ENCODE results near the gene LRRC4C. TPM values are rescaled to one million over a fixed set of nuclear protein-coding genes. Genes with fewer than 3 reads are reported as not detected.

The LRRC4C gene
- total RNA-seq, 2 experiments from 2014 or later = not detected

GRCh38 chr11:40162901-40163883 lies 1296.3 kb downstream of the LRRC4C start:
- Histone ChIP-seq H3K36me3 (ENCODE audit: insufficient read depth, low read length) (no peaks in the 10 kb centered on the region), H3K4me3 (ENCODE audit: low read length) (no peak overlapping the region), H3K4me1 (ENCODE audit: insufficient read depth, low read length) (no peaks in the 10 kb centered on the region), H3K9me3 (ENCODE audit: control insufficient read depth in 1 of 2, insufficient read depth in 1 of 2, low read length in 2 of 2) (peaks cover 6 to 13% of the 10 kb centered on the region in 2 experiments), H3K27ac (ENCODE audit: low read depth in 1 of 2, low read length in 2 of 2) (no peak overlapping the region), H3K27me3 (ENCODE audit: control insufficient read depth in 1 of 2, insufficient read depth in 2 of 2, low read length in 2 of 2) (no peaks in the 10 kb centered on the region)
- no peaks in the 10 kb centered on the region for H3K4me1 Mint-ChIP-seq (ENCODE audit: low read depth)
- CTCF ChIA-PET = no interaction called here
- ATAC-seq (ENCODE audit: poor library complexity) = no peak
- intact Hi-C loops (cut with DNase I, micrococcal nuclease) = no loop called here
- POLR2A ChIA-PET = no interaction called here
- no peak for DNase-seq
- no peak overlapping the region for H3K4me3 Mint-ChIP-seq
- no peaks in the 10 kb centered on the region for H3K36me3 Mint-ChIP-seq (ENCODE audit: low read depth)
- no peak overlapping the region for H3K27ac Mint-ChIP-seq
- H3K9me3 Mint-ChIP-seq = peaks cover 7% of the 10 kb centered on the region
- H3K27me3 Mint-ChIP-seq = no peaks in the 10 kb centered on the region
- TF ChIP-seq CTCF (IDR thresholded peaks at IDR 0.05) = no peak

- CTCF ChIA-PET = no interaction called here
- intact Hi-C loops (cut with DNase I, micrococcal nuclease) = no loop called here
- H3K27ac ChIP-seq (ENCODE audit: low read depth in 1 of 2, low read length in 2 of 2) = no peak overlapping the region
Measured at GRCh38 chr11:40161854-40162410, 1297.5 kb downstream of the LRRC4C start.

GRCh38 chr11:40160418-40160817 lies 1299.0 kb downstream of the LRRC4C start:
- no peak overlapping the region for H3K4me3 ChIP-seq (ENCODE audit: low read length)
- DNase-seq (no peak), ATAC-seq (ENCODE audit: poor library complexity) (no peak)
- peaks cover 6% of the 10 kb centered on the region in 2 experiments for H3K9me3 ChIP-seq (ENCODE audit: control insufficient read depth in 1 of 2, insufficient read depth in 1 of 2, low read length in 2 of 2)
- TF ChIP-seq CTCF (IDR thresholded peaks at IDR 0.05) = no peak
- H3K9me3 Mint-ChIP-seq = peaks cover 20% of the 10 kb centered on the region
- no peaks in the 10 kb centered on the region for H3K4me1 ChIP-seq (ENCODE audit: insufficient read depth, low read length)
- no peaks in the 10 kb centered on the region for H3K36me3 ChIP-seq (ENCODE audit: insufficient read depth, low read length)
- CTCF ChIA-PET = no interaction called here
- intact Hi-C loops (cut with DNase I, micrococcal nuclease) = no loop called here
- no peak overlapping the region for H3K27ac ChIP-seq (ENCODE audit: low read depth in 1 of 2, low read length in 2 of 2)
- no peaks in the 10 kb centered on the region for H3K27me3 Mint-ChIP-seq
- H3K4me1 Mint-ChIP-seq (ENCODE audit: low read depth) = no peaks in the 10 kb centered on the region
- no peaks in the 10 kb centered on the region for H3K36me3 Mint-ChIP-seq (ENCODE audit: low read depth)
- POLR2A ChIA-PET = no interaction called here
- H3K27me3 ChIP-seq (ENCODE audit: control insufficient read depth in 1 of 2, insufficient read depth in 2 of 2, low read length in 2 of 2) = no peaks in the 10 kb centered on the region
- H3K27ac Mint-ChIP-seq = no peak overlapping the region
- H3K4me3 Mint-ChIP-seq = no peak overlapping the region

More at GRCh38 chr11:40161854-40162410, 1297.5 kb downstream of the LRRC4C start:
- Mint-ChIP-seq H3K36me3 (ENCODE audit: low read depth) (no peaks in the 10 kb centered on the region), H3K27ac (no peak overlapping the region), H3K27me3 (no peaks in the 10 kb centered on the region), H3K9me3 (peaks cover 11% of the 10 kb centered on the region), H3K4me3 (no peak overlapping the region), H3K4me1 (ENCODE audit: low read depth) (no peaks in the 10 kb centered on the region)
- H3K9me3 ChIP-seq (ENCODE audit: control insufficient read depth in 1 of 2, insufficient read depth in 1 of 2, low read length in 2 of 2) = peaks cover 6 to 10% of the 10 kb centered on the region in 2 experiments
- no peaks in the 10 kb centered on the region for H3K4me1 ChIP-seq (ENCODE audit: insufficient read depth, low read length)
- DNase-seq (no peak), ATAC-seq (ENCODE audit: poor library complexity) (no peak)
- no peak overlapping the region for H3K4me3 ChIP-seq (ENCODE audit: low read length)
- no peaks in the 10 kb centered on the region for H3K36me3 ChIP-seq (ENCODE audit: insufficient read depth, low read length)
- no peaks in the 10 kb centered on the region for H3K27me3 ChIP-seq (ENCODE audit: control insufficient read depth in 1 of 2, insufficient read depth in 2 of 2, low read length in 2 of 2)
- POLR2A ChIA-PET = no interaction called here
- TF ChIP-seq CTCF (IDR thresholded peaks at IDR 0.05) = no peak

Measured in CD4-positive, alpha-beta T cell (primary cell).